GM19043 (cell line): ENCODE results near the gene AEBP1.

Experiments used
- ATAC-seq: cut with Tn5 transposase; IDR thresholded peaks from one replicate; pipeline ENCODE4 v1.9.1; 2021; ENCODE audit warnings: low read depth; ENCODE audit not compliant: unreplicated experiment

AEBP1 gene

GRCh38 chr7:44066494-44067063 lies 37.6 kb upstream of the AEBP1 start:
- ATAC-seq, result no peak

- no peak for ATAC-seq
Observed at GRCh38 chr7:44067064-44067951, 36.8 kb upstream of the AEBP1 start.

GRCh38 chr7:44068054-44068453 lies 36.1 kb upstream of the AEBP1 start:
- ATAC-seq, result no peak

- ATAC-seq, result no peak
Observed at GRCh38 chr7:44071726-44072363, 32.3 kb upstream of the AEBP1 start.

GRCh38 chr7:44072364-44073231 lies 31.5 kb upstream of the AEBP1 start:
- ATAC-seq, result no peak

- peak; percentile 61 for ATAC-seq
Observed at GRCh38 chr7:44073664-44074348, 30.3 kb upstream of the AEBP1 start.

- ATAC-seq, result no peak
Observed at GRCh38 chr7:44074349-44074695, 29.8 kb upstream of the AEBP1 start.

GRCh38 chr7:44075296-44076075 lies 28.7 kb upstream of the AEBP1 start:
- ATAC-seq, result no peak

- no peak for ATAC-seq
Observed at GRCh38 chr7:44076101-44076895, 27.8 kb upstream of the AEBP1 start.

- no peak for ATAC-seq
Observed at GRCh38 chr7:44077061-44077460, 27.1 kb upstream of the AEBP1 start.

GRCh38 chr7:44077681-44078091 lies 26.5 kb upstream of the AEBP1 start:
- no peak for ATAC-seq

GRCh38 chr7:44078521-44078920 lies 25.6 kb upstream of the AEBP1 start:
- ATAC-seq, result no peak

GRCh38 chr7:44079331-44080021 lies 24.7 kb upstream of the AEBP1 start:
- no peak for ATAC-seq

- no peak for ATAC-seq
Observed at GRCh38 chr7:44080118-44080517, 24.0 kb upstream of the AEBP1 start.

GRCh38 chr7:44080686-44081265 lies 23.4 kb upstream of the AEBP1 start:
- ATAC-seq, result no peak

GRCh38 chr7:44081266-44081748 lies 22.8 kb upstream of the AEBP1 start:
- no peak for ATAC-seq

- peak; percentile 92 for ATAC-seq
Observed at GRCh38 chr7:44082541-44083207, 21.5 kb upstream of the AEBP1 start.
